ENCODE measurements around the gene ABLIM3. TPM values are rescaled to one million over a fixed set of nuclear protein-coding genes. Genes with fewer than 3 reads are reported as not detected.

The ABLIM3 gene
- total RNA-seq, 2 experiments from 2014 or later, result not detected

DNA sequence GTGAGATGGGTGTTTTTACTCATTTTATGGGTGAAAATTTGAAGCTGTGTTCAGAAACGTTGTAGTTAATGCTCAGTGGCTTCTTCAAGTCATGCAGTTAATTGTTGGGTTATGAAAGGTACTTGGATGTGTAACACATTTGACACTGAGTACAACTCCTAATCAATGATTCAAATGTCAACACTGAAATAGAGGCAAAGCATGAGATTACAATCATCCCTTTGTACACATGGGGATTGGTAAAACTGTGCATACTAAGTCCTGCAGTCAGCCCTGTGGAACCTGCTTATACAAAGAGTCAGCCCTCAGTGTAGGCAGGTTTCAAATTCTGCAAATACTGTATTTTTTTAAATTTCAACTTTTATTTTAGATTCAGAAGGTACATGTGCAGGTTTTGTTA lies 3.3 kb downstream of the ABLIM3 start:
- H3K4me3 Mint-ChIP-seq, result no peak overlapping the region
- peaks cover 42% of the 10 kb centered on the region for H3K27me3 Mint-ChIP-seq
- no peaks in the 10 kb centered on the region for H3K36me3 Mint-ChIP-seq
- H3K27ac Mint-ChIP-seq, result no peak overlapping the region
- H3K9me3 Mint-ChIP-seq, result no peaks in the 10 kb centered on the region
- H3K4me1 Mint-ChIP-seq, result peaks cover 6% of the 10 kb centered on the region
- no peak for DNase-seq

- H3K36me3 Mint-ChIP-seq, result no peaks in the 10 kb centered on the region
- H3K27ac Mint-ChIP-seq, result no peak overlapping the region
- no peaks in the 10 kb centered on the region for H3K9me3 Mint-ChIP-seq
- H3K27me3 Mint-ChIP-seq, result peaks cover 42% of the 10 kb centered on the region
- no peak for DNase-seq
- peaks cover 6% of the 10 kb centered on the region for H3K4me1 Mint-ChIP-seq
- no peak overlapping the region for H3K4me3 Mint-ChIP-seq
Measured at GRCh38 chr5:149145138-149145537, 3.8 kb downstream of the ABLIM3 start.

DNA sequence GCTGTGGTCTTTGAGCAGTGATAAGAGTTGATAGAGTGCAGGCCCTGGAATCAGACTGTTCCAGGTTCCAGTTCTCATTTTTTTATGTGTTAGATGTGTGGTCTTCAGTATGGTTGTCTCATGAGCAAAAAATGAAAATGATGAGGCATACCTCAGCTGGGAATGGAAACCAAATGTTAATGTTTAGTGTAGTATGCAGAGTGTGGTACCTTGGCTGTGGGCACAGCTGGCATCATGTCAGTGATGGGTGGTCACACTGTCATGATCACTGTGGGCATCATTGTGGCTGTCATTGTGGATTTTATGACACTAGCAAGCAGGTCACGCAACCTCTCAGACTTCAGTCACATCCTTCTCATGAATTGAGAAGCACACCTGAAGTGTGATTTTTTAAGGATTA lies 6.4 kb downstream of the ABLIM3 start:
- Mint-ChIP-seq H3K27ac (no peak overlapping the region), H3K36me3 (no peaks in the 10 kb centered on the region), H3K4me3 (no peak overlapping the region), H3K4me1 (peaks cover 2% of the 10 kb centered on the region), H3K27me3 (peaks cover 30% of the 10 kb centered on the region), H3K9me3 (no peaks in the 10 kb centered on the region)
- DNase-seq, result no peak

- Mint-ChIP-seq H3K4me3 (no peak overlapping the region), H3K27me3 (peaks cover 13% of the 10 kb centered on the region), H3K9me3 (no peaks in the 10 kb centered on the region), H3K4me1 (no peaks in the 10 kb centered on the region), H3K27ac (no peak overlapping the region), H3K36me3 (no peaks in the 10 kb centered on the region)
- no peak for DNase-seq
Measured at GRCh38 chr5:149149942-149150341, 8.6 kb downstream of the ABLIM3 start.

DNA sequence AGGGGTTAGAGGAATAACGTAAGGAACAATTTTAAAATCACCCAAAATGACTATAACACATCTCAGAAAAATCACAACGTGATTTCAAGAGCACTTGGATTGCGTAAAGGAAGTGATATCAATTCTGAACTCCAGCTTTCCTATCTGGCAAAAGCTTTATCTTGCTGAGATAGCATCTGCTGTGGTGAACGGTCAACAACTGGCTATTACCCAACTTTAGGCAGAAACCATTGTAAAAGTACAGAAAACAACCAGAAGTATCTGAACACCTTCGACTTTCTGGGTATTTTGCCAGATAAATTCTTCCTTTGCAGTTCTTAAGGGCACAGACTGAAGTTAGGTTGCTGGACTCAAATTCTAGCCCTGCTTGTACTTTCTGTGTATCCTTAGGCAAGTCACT lies 9.2 kb downstream of the ABLIM3 start:
- Mint-ChIP-seq H3K27me3 (peaks cover 8% of the 10 kb centered on the region), H3K4me3 (no peak overlapping the region), H3K4me1 (no peaks in the 10 kb centered on the region), H3K27ac (no peak overlapping the region), H3K36me3 (no peaks in the 10 kb centered on the region), H3K9me3 (no peaks in the 10 kb centered on the region)
- DNase-seq, result no peak

GRCh38 chr5:149151717-149152116 lies 10.4 kb downstream of the ABLIM3 start:
- Mint-ChIP-seq H3K27me3 (no peaks in the 10 kb centered on the region), H3K4me3 (no peak overlapping the region), H3K27ac (no peak overlapping the region), H3K36me3 (no peaks in the 10 kb centered on the region), H3K9me3 (no peaks in the 10 kb centered on the region), H3K4me1 (no peaks in the 10 kb centered on the region)
- no peak for DNase-seq

GRCh38 chr5:149152317-149152746 lies 11.0 kb downstream of the ABLIM3 start:
- no peaks in the 10 kb centered on the region for H3K27me3 Mint-ChIP-seq
- H3K4me3 Mint-ChIP-seq, result no peak overlapping the region
- no peak overlapping the region for H3K27ac Mint-ChIP-seq
- H3K9me3 Mint-ChIP-seq, result no peaks in the 10 kb centered on the region
- no peaks in the 10 kb centered on the region for H3K4me1 Mint-ChIP-seq
- H3K36me3 Mint-ChIP-seq, result no peaks in the 10 kb centered on the region
- DNase-seq, result no peak

GRCh38 chr5:149153193-149153750 lies 12.0 kb downstream of the ABLIM3 start:
- Mint-ChIP-seq H3K4me1 (no peaks in the 10 kb centered on the region), H3K27me3 (no peaks in the 10 kb centered on the region)

DNA sequence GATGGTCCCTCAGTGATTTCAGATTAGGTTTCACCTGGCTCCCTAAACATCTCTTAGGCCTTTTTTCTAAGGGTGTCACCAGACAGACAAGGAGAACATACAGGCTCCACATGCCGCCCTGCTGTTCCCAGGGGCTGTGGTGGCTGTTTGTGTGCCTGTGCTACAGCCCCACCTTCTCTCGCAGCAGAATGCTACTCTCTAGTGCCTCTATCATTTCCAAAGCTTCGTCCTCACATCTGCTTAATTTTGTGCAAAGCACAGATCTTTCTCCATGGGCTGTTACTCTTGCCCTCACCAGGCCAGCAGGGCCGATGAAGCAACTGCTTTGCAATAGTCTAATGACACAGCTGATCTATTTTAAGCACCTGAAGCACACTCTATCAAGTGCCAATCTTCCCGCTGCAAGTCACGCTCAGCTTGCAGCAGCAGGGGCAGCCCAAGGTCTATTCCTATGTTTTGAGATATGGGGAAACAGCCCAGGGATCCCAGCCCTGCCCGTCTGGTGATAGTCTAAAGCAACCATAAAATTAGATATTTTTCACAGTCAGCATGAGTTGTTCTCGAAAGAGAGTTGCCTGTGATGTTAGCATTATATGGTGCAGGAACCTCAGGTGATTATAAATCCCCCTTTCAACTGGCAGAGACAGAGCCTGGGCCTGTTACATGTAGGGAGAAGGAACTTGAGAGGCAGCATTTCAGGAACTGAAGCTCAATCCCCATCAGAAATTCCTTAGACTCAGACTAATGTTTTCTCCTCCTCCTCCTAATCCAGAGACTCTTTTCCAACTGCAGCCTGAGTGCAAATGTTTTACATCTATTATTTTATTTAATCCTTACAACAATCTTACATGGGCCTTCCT lies 12.7 kb downstream of the ABLIM3 start:
- H3K4me3 Mint-ChIP-seq, result no peak overlapping the region
- H3K4me1 Mint-ChIP-seq, result no peaks in the 10 kb centered on the region
- no peaks in the 10 kb centered on the region for H3K36me3 Mint-ChIP-seq
- H3K9me3 Mint-ChIP-seq, result no peaks in the 10 kb centered on the region
- H3K27me3 Mint-ChIP-seq, result no peaks in the 10 kb centered on the region
- DNase-seq, result no peak
- H3K27ac Mint-ChIP-seq, result no peak overlapping the region

More at GRCh38 chr5:149153193-149153750, 12.0 kb downstream of the ABLIM3 start:
- Mint-ChIP-seq H3K4me3 (no peak overlapping the region), H3K27ac (no peak overlapping the region), H3K36me3 (no peaks in the 10 kb centered on the region), H3K9me3 (no peaks in the 10 kb centered on the region)
- no peak for DNase-seq

GRCh38 chr5:149154650-149155049 lies 13.4 kb downstream of the ABLIM3 start:
- no peaks in the 10 kb centered on the region for H3K36me3 Mint-ChIP-seq
- no peaks in the 10 kb centered on the region for H3K9me3 Mint-ChIP-seq
- no peak overlapping the region for H3K27ac Mint-ChIP-seq
- no peak overlapping the region for H3K4me3 Mint-ChIP-seq
- H3K27me3 Mint-ChIP-seq, result no peaks in the 10 kb centered on the region
- H3K4me1 Mint-ChIP-seq, result no peaks in the 10 kb centered on the region
- DNase-seq, result no peak

DNA sequence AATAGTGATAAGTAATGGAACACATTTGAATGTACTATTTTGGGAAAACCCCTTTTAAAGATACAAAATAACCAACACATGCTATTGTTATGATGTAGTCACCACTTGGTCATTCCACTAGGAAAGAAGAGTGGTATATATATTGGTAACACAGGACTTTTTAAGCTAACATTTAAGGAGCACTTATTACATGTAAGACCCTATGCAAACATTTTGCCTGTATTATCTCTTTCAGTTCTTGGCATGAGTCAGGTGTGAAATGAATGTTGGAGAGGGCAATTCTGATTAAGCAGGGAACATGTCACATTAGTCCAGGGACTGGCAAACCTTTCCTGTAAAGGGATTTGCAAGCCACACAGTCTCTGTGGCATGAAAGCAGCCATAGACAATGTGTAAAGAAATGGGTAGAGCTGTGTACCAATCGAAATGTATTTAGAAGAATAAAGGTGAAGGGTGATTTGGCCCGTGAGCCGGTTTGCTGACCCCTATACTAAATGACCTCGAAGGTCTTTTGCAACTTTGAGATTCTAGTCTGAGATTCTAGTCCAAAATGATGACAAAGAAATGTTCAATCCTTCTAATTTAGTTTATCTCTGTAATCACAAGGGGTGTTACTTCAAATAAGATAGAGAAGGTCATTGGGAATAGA lies 15.3 kb downstream of the ABLIM3 start:
- Mint-ChIP-seq H3K27ac (no peak overlapping the region), H3K36me3 (no peaks in the 10 kb centered on the region), H3K9me3 (no peaks in the 10 kb centered on the region), H3K4me1 (no peaks in the 10 kb centered on the region), H3K27me3 (no peaks in the 10 kb centered on the region), H3K4me3 (no peak overlapping the region)
- no peak for DNase-seq

DNA sequence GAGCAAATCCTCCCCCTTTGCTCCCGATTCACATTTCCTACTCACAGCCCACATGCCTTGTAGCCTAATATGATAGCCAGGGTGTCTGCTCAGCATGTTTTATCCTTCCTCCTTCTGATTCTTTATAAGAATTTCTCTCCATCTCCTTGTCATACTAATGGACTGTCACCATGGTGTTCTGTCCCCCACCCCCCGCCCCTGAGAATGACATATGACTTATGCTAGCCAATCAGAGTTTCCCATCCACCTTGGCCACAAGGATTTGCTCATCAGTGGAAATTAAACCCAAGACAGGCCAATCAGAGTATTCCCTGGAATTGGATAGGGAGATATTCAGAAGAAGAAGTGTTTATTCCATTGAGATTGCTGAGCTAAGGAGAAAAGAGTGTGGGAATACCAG lies 16.0 kb downstream of the ABLIM3 start:
- Mint-ChIP-seq H3K27me3 (no peaks in the 10 kb centered on the region), H3K4me3 (no peak overlapping the region), H3K9me3 (no peaks in the 10 kb centered on the region), H3K4me1 (no peaks in the 10 kb centered on the region), H3K36me3 (no peaks in the 10 kb centered on the region), H3K27ac (no peak overlapping the region)
- DNase-seq, result no peak

DNA sequence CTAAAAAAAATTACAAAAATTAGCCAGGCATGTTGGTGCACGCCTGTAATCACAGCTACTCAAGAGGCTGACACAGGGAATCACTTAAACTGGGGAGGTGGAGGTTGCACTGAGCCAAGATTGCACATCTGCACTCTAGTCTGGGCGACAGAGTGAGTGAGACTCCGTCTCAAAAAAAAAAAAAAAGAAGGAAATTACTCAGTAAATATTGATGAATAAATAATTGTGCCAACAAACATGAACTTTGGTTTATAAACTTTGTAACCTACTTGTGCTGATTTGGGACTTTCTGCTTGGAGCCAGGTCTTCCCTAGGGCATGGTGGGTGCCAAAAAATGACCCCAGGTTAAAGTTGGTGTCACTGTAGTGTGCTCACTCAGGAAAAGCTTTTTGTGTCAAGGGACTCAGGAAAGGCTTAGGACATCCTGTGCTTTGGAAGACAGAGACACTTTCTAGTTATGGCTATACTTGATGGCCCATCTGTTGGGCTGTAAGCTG lies 19.0 kb downstream of the ABLIM3 start:
- Mint-ChIP-seq H3K36me3 (no peaks in the 10 kb centered on the region), H3K4me3 (no peak overlapping the region), H3K27me3 (no peaks in the 10 kb centered on the region), H3K9me3 (no peaks in the 10 kb centered on the region), H3K27ac (no peak overlapping the region), H3K4me1 (no peaks in the 10 kb centered on the region)
- no peak for DNase-seq

DNA sequence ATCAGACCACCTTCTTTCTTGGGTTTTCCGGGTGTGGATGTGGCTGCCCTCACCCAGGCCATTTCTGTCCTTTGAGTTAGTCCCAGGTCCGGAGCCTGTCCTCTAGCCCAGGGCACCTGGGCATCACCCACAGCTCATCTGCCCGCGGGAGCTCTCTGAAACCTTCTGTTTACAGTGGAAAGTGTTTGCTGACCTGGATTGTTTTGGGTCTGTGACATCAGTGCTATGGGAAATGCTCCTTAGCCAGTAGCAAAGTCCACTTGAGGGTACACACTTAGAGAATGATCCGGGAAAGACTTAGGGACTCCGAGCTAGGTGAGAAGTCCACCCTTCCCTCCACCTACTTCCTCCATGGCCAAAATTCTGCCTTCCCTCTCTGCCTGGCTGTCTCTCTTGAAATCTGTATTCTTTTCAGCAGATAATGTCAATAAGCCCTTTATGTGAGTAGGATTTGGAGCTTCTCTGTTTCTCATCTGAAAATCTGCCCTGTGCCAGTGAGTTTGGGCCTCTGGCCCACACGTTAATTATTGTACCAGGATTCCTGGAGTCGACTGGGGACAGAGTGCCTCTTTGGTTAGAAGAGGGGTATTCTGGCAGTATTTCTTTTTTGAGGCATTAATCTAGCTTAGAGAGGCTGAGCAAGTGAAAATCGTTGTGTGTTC lies 19.9 kb downstream of the ABLIM3 start:
- Mint-ChIP-seq H3K36me3 (no peaks in the 10 kb centered on the region), H3K4me3 (no peak overlapping the region), H3K4me1 (no peaks in the 10 kb centered on the region), H3K27ac (no peak overlapping the region), H3K9me3 (no peaks in the 10 kb centered on the region), H3K27me3 (no peaks in the 10 kb centered on the region)
- no peak for DNase-seq

- Mint-ChIP-seq H3K27me3 (no peaks in the 10 kb centered on the region), H3K4me1 (no peaks in the 10 kb centered on the region), H3K36me3 (no peaks in the 10 kb centered on the region), H3K4me3 (no peak overlapping the region), H3K27ac (no peak overlapping the region), H3K9me3 (no peaks in the 10 kb centered on the region)
- DNase-seq, result no peak
Measured at GRCh38 chr5:149161850-149162249, 20.6 kb downstream of the ABLIM3 start.

Measured in activated naive CD8-positive, alpha-beta T cell treated with anti-CD3 and anti-CD28 coated beads for 36 hours (primary cell).